HG02798 (cell line): ENCODE data around the gene RPGRIP1L.
A peak's percentile ranks its signal among the peaks of the same experiment; 100 is the strongest.

ENCODE experiments used
- ATAC-seq: cut with Tn5 transposase; IDR thresholded peaks from one replicate; pipeline ENCODE4 v1.9.1; 2021; ENCODE audit warnings: mild to moderate bottlenecking; ENCODE audit not compliant: unreplicated experiment, poor library complexity

RPGRIP1L gene

DNA sequence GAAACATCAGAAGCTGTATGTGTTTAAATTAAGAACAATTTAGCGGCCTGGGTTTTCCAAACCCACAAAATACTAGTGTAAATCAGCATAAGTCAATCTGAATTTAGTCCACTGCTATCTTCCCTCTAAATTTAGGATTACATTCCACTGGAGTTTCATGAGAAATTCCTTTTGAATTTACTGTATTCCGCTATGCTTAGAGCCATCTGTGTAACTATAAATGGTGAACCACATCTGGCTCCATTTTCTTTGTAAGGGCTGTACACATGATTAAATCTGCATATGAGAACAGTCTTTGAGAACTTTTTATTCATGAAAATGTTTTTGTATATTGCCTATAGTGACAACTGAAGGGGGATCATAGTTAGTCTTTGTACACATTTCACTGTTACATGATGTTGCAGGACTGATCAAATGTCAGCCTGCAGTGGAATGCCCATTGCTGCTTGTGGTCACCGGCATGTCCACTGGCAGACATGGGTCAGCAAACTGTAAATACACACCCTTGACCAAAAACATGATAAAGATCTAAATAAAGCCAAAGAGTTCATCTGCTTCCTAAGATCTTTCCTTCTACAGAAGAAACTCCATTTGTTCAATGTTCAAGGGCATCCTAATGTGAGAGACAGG lies 36.8 kb downstream of the RPGRIP1L start:
- no peak for ATAC-seq

DNA sequence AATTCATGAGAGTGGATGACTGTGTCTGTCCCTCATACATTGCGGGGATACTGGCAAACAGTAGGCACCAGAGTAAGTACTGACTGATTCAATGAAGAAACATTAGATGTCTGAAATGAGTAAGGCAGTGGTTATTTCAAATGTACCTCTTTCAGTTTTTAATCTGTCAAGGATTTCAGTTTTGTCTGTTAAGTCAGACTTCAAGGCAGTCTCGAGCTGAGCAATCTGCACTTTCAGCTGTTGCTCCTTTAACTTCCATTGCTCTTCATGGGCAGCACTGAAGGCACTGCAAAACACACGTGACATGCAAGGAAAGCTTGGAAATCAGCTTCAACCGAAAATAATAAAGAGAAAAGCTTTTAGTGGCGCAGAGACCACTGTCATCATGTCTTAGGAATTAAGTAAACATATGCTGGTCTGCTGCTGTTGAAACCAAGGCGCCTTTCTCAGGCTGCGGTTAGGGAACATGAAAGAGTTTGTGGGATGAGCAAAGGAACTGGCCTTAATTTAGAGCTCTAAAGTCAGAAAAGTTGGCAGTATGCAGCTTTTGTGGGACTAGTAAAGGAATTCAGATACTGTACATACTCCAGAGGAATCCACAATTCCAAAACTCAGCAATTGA lies 38.8 kb downstream of the RPGRIP1L start:
- ATAC-seq = peak; percentile 71

DNA sequence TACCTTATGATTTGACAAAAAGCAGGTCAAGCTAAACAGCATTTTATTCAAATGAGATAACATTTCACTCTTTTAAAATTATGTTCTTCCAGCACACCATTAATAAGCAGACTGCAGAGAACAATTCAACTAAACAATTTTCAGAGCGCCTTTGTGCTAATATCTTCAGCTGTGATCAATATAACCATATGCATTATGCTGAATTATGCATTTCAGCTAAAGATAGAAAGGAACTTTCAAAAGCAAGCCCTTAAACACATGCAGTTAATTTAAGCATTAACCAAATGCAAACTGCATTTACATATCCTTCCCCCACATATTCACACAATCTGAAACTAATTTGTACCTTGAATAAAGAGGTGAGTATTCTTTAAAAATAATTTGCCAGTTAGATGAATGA lies 41.6 kb downstream of the RPGRIP1L start:
- ATAC-seq = no peak

DNA sequence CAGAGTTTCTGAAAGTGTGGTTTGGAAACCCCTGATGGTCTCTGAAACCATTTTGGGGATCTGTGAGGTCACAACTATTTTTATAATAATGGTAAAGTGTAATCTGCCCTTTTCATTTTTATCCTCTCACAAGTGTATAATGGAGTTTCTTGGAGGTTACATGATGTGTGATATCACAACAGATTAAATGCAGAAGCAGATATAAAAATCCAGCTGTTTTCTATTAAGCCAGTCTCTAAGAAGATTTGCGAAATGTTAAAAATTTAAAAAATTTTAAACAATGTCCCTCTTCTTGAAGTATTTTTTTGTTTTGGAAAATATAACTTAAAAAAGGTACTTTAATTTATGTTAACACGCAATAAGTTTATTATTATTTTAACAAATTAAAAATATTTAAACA lies 48.7 kb downstream of the RPGRIP1L start:
- no peak for ATAC-seq

DNA sequence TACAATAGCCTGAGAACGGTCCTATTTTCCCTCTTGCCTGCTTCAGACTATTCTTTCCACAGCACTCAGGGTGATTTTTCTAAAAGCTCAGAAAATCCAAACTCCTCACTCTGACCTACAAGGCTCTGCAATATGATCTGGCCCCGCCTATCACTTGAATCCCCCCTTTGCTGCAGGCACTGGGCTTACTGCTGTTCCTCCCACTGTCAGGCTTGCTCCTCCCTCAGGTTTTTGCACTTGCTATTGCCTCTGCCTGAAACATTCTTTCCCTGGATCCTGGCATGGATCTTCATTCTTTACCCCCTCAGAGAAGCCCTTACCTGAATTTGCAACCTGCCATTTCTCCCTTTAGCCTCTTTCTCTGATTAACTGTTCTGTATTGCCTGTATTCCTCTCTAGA lies 52.3 kb downstream of the RPGRIP1L start:
- ATAC-seq = no peak

DNA sequence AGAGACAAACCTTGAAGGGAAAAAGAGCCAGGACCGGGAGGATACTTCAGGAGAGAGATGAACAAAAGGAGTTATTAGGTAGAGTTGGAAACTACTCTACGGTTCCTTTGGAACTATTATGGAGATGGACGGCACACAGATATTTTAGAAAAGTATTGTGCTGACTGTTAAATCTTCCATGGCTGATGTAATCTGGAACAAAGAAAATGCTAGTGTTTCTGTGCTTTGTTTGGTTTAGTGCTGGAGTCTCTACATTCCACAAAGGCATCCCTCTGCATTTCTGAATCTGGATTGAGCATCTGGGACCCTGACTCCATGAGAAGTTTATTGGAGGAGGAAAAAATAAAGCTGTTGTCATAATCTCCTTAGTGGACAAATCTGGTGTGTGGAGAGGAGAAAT lies 57.2 kb downstream of the RPGRIP1L start:
- no peak for ATAC-seq

DNA sequence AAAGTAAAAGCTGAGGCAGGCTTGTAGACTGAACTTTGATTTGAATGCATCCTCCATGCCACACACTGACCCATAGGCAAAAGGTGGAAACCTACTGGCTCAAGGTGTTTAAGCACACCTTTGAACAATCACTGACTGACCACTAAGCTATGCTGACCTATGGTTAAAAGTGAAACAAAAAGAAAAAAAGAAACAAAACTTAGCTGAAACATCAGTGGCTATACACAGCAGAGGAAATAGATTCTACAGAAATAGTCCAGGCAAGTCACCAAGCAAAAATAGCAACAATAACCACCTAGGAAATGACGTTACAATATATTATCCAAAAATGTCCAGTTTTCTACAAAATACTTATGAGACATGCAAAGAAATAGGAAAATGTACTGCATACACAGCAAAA lies 60.2 kb downstream of the RPGRIP1L start:
- no peak for ATAC-seq

DNA sequence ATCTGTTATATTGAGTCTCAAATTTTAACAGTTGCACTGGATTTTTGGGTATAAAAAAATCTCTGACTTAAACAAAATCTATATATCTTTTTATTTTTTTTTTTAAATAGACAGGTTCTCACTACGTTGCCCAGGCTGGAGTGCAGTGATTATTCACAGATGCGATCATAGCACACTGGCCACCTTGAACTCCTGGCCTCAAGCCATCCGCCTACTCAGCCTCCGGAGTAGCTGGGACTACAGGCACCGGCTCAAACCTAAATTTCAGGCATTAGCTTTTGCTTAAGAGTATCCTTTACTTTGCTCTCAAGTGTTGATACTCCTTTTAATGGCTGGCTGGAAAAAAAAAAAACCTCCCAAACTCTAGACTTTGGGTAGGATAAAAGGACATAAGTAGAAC lies 61.6 kb downstream of the RPGRIP1L start:
- ATAC-seq = no peak

DNA sequence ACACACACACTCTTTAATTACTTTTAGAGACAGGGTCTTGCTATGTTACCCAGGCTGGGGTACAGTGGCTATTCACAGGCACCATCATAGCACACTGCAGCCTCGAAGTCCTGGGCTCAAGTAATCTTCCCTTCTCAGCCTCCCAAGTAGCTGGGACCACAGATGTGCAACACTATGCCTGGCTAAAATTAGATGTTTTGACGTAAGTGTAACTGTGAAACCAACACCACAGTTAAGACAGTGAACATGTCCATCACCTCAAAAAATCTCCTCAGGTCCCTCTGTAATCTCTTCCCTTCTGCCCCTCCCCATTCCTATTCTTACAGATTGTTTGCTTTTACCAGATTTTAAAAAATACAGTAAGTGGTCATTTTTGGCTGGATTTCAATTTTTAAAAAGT lies 66.7 kb downstream of the RPGRIP1L start:
- ATAC-seq = no peak

DNA sequence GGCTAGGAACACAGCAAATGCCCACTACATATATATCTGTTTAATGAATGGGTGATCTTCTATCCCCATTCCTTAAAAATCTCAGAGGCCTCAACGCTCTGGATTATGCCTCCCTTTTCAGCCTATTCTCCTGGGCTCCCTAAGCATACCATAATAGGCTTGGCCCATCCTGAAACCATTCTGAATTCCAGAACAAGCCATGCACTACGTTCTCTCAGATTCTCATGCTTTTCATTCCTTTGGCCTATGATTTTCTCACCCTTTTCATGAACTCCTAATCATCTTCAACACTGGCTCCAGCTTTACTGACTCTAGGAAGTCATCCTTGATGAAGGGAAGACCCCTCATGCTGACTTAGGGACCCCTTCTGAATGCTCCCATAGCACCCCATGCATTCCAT lies 71.1 kb downstream of the RPGRIP1L start:
- no peak for ATAC-seq

DNA sequence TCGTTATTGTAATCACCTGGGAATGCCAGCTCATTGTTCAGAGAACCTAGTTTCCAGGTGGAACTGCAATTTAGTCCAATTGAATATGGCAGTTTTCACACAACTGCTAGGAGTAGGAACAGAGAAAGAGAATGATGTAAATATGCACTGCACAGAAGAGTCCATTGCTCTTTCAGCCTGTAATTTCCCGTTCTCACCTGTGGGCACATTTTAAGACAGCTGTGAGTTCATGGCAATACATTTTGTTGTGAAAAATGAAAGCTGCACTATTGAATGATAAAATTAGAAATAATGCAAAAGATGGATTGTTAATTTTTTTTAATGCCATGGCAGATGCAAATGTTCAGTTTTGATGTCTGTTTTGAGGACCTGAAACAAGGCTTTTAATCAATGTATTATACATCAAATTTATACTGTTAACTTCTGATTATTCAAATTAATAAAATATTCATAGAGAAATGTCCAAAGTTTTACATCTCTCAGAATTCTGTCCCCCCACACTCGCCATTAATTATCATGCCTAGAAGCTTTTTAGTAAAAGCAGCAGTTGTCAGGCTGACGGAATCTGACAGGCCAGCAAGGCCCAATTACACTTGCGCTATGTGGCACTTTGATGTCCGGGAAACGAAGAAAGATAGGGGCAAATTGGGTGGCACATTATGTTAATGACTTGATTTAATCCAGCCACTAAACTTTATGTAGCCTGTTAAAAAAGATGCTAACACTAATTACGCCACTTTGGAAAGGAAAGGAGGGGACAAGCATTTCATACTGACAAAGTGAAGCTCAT lies 72.2 kb downstream of the RPGRIP1L start:
- ATAC-seq = no peak

DNA sequence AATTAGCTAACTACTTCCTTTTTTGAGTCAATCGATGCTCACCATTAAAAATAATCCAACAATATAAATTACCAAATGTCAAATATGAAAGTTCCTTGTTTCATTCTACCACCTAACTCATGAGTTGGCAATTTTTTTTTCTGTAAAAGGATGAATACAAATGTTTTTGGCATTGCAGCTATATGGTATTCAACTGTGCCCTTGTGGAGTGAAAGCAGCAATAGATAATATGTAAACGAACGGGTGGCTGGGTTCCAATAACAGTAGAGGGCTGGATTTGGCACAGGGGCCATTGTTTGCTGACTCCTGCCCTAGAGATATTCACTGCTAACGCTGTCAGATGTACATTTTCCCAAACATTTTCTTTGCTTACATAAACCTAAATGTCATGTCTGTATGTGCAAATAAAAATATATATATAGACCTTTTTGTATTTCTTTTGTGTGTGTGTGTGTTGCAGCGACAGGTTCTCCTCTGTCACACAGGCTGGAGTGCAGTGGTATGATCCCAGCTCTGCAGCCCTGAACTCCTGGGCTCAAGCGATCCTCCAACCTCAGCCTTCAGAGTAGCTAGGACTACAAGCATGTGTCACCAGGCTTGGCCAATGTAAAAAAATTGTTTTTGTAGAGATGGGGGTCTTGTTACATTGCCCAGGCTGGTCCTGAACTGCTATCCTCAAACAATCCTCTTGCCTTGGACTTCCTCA lies 73.9 kb downstream of the RPGRIP1L start:
- ATAC-seq = no peak

DNA sequence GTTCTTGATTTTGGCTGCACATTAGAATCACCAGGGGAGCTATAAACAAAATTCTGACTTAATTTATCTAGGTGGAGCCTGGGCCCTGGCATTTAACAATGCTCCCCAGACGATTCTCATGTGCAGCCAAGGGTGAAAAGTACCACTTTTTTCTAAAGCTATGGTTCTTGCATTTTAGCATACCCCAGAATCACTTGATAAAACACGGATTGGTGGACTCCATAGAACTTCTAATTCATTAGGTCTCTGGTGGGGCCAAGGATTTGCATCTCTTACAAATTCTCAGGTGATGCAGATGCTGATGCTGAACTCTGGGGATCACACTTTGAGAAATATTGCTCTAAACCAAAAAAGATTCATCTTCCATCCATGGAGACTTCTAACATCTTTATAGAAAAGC lies 74.5 kb downstream of the RPGRIP1L start:
- ATAC-seq = no peak

DNA sequence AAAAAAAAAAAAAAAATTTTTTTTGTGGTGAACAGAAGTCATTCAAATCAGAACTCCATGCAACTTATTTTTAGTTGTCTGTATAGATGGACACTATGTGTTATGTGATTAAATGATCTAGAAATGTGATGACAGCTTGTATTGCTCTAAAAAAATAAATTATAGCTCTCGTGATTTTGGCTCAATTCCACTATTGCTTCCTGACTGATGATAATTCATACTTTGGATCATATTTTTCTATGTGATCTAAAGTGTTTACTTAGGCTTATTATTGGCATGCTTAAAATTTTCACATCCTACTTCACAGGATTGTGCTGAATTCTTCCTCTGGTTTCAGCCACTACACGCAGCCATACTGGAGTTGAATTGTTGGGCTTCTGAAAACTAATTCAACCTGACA lies 76.8 kb downstream of the RPGRIP1L start:
- ATAC-seq = no peak

DNA sequence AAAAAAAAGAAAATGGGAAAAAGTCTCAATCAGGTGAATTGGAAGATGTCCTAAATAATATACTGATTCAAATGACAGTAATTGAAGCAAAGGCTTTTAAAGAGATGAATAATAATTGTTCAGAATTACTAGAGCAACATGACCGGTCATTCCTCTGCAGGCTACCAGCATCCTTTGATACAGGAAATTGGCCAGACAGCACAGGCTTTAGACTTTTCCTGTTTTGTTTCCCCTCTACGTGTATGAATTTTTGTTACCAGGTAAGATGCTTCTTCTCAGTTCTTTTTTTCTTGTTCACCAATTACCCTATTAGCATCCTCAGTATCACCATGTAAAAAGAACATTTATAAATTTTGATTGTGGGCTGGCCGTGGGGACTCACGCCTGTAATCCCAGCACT lies 77.5 kb downstream of the RPGRIP1L start:
- ATAC-seq = no peak

DNA sequence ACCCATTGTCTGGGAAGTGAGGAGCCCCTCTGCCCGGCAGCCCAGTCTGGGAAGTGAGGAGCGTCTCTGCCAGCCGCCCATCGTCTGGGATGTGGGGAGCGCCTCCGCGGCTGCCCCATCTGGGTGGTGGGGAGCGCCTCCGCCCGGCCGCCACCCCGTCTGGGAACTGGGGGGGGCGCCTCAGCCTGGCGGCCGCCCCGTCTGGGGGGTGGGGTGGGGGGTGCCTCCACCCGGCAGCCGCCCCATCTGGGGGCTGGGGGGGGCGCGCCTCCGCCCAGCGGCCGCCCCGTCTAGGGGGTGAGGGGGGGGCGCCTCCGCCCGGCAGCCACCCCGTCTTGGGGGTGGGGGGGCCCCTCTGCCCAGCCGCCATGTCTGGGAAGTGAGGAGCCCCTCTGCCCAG lies 78.4 kb downstream of the RPGRIP1L start:
- no peak for ATAC-seq

DNA sequence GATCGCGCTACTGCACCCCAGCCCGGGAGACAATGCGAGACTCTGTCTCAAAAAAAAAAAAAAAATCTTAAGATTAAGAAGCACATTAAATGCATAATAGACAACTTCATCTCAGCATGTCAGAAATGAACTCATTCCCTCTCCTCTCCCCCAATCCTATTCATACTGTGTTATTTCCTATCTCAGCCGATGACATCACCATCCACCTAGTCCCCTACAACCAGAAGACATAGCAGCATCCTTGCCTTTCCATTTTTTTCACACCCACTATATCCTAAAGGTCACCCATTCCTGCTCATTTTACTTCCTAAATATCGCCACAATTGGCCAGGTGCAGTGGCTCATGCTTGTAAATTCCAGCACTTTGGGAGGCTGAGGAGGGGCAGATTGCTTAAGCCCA lies 81.3 kb downstream of the RPGRIP1L start:
- no peak for ATAC-seq

DNA sequence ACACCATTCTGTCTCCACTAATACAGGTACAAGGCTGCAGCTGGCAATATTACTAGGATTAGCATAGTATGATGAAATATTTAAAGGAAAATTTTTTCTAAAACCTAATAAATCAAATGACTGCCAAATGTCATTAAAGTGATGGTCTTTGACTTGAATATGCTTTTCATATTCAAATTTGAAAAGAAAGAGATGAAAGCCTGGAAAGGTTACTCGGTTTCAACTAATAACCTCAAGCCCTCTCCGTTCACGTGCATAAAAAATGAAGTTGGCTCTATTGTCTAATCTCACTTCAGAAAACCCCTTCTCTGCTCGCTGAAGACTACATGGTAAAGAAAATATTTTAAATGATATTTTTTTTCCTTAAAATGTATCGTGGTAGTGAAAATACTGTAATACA lies 83.2 kb downstream of the RPGRIP1L start:
- ATAC-seq = no peak

DNA sequence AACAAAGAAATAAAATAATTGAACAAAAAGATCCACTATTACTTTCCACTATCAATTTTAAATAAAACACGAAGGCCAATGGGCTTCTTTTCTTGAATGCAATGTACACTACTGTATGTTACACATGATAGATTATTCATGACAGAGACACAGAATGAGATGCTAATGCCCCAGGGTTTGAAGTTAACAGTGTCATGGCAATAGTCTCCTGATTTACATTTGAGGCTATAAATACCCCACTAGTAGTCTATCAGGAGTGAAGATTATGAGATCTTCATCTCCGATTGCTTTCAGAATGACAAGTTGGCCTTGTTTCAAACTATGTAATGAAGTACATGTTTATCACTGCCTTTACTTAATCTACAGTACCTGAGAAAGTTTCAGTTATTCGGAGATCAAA lies 84.4 kb downstream of the RPGRIP1L start:
- ATAC-seq = no peak

DNA sequence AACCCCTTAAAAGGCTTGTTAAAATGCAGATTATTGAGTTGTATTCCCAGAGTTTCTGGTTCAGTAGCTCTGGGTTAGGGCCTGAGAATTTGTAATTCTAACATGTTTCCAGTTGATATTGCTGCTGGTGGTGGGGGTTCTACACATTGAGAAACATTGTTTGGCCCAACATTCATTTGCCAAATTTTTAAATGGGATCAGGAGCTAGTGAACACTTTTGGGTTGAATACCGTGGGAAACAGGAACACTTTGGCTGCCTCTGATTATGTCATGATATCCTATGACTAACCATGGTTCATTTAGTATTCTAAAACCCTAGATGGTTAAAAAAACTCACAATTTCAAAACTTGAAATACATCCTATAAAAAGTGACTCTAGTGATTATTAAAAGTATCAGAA lies 89.3 kb downstream of the RPGRIP1L start:
- no peak for ATAC-seq

DNA sequence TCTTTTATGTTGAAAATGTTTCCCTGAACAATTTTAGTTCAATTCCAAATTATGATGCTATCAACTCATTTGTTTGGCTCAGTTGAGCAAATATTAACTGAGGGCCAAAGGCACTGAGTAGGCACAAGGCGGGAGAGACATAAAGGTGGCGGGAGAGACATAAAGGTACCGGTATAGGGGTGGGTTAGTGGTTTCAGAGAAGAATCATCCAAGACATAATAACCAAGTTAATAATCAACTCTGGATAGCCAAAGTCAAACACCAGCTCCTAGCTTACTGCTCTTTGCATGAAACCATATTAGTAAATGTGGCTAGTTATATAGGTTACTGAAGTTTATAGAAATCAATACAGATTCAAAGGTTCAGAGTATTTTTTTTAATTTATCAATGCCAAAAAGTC lies 91.7 kb downstream of the RPGRIP1L start:
- no peak for ATAC-seq
